Measurements from ENCODE around the gene MOBP. TPM values are rescaled to one million over a fixed set of nuclear protein-coding genes. Genes with fewer than 3 reads are reported as not detected.
"Not testable (repeated sequence)": the region's sequence is repeated elsewhere in the genome, so short reads cannot be mapped to it uniquely, and the experiment has no call there.

The MOBP gene
- total and polyA plus RNA-seq, 2 donors: 0.05 to 0.16 TPM

GRCh38 chr3:39458579-39458978 is 8.9 kb upstream of the MOBP start:
- not testable (repeated sequence) for H3K27me3 ChIP-seq (ENCODE audit: control insufficient read depth in 2 of 2, insufficient read depth in 1 of 2, low read length in 1 of 2); DNase-seq (ENCODE audit: low read depth in 6 of 9, low spot score in 9 of 9); H3K4me1 ChIP-seq (ENCODE audit: control insufficient read depth in 2 of 2, insufficient read depth in 2 of 2, low read length in 2 of 2); H3K9me3 ChIP-seq (ENCODE audit: control insufficient read depth in 2 of 2, insufficient read depth in 1 of 2, low read length in 1 of 2); H3K4me3 ChIP-seq (ENCODE audit: low read length in 2 of 2); H3K27ac ChIP-seq (ENCODE audit: low read depth in 1 of 2, low read length in 1 of 2); H3K36me3 ChIP-seq (ENCODE audit: control insufficient read depth in 2 of 2, insufficient read depth in 2 of 2, low read length in 1 of 2)
- WGBS: 87% methylated on average over 5 of the region's 5 CpGs

DNA sequence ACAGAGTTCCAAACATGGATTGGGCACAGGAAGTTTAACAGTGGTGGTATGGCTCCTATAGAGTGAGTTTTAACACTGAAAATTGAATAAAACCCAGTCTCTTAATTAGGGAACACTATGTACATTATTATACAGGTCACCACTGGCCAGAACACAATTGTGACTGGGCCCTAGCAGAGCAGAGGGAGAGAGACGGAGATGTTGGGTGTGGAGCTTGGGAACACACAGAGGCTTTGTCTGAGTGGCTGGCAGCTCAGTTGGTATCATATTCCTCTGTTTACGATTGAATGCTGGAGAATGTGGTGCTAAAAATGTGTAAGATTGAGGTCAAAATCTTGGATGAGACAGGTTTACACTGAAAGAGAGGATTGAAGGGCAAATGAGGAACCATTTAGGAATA is 6.8 kb upstream of the MOBP start:
- no peak overlapping the region for H3K4me3 ChIP-seq (ENCODE audit: low read length in 2 of 2)
- H3K27ac ChIP-seq (ENCODE audit: low read depth in 1 of 2, low read length in 1 of 2): no peak overlapping the region
- H3K4me1 ChIP-seq (ENCODE audit: control insufficient read depth in 2 of 2, insufficient read depth in 2 of 2, low read length in 2 of 2): no peaks in the 10 kb centered on the region
- no peaks in the 10 kb centered on the region for H3K9me3 ChIP-seq (ENCODE audit: control insufficient read depth in 2 of 2, insufficient read depth in 1 of 2, low read length in 1 of 2)
- no peak for DNase-seq (ENCODE audit: low read depth in 6 of 9, low spot score in 9 of 9)
- no peaks in the 10 kb centered on the region for H3K36me3 ChIP-seq (ENCODE audit: control insufficient read depth in 2 of 2, insufficient read depth in 2 of 2, low read length in 1 of 2)
- WGBS: 96% methylated on average over 2 of the region's 2 CpGs
- no peaks in the 10 kb centered on the region for H3K27me3 ChIP-seq (ENCODE audit: control insufficient read depth in 2 of 2, insufficient read depth in 1 of 2, low read length in 1 of 2)

DNA sequence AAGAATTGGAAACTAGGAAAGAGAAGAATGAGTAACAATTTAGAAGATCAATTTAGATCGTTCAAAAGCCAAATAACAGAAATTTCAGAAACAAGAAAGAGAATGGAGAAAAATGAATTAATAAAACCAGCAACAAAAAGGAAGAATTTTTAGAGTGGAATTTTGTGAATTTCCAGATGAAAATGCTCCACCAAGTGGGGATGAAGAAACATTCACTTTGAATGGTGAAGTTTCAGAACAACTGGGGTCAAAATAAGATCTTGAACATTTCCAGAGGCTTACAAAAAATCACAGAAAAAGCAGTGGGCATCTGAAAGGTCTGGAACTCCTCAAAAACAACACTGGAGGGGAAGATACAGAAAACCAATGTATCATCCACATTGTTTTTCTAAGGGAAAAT is 4.2 kb upstream of the MOBP start:
- Histone ChIP-seq H3K9me3 (ENCODE audit: control insufficient read depth in 2 of 2, insufficient read depth in 1 of 2, low read length in 1 of 2) (no peaks in the 10 kb centered on the region), H3K4me1 (ENCODE audit: control insufficient read depth in 2 of 2, insufficient read depth in 2 of 2, low read length in 2 of 2) (no peaks in the 10 kb centered on the region), H3K36me3 (ENCODE audit: control insufficient read depth in 2 of 2, insufficient read depth in 2 of 2, low read length in 1 of 2) (no peaks in the 10 kb centered on the region), H3K27me3 (ENCODE audit: control insufficient read depth in 2 of 2, insufficient read depth in 1 of 2, low read length in 1 of 2) (no peaks in the 10 kb centered on the region), H3K4me3 (ENCODE audit: low read length in 2 of 2) (no peak overlapping the region), H3K27ac (ENCODE audit: low read depth in 1 of 2, low read length in 1 of 2) (no peak overlapping the region)
- DNase-seq (ENCODE audit: low read depth in 6 of 9, low spot score in 9 of 9): no peak
- 43% methylated on average over 1 of the region's 1 CpG for WGBS

- no peaks in the 10 kb centered on the region for H3K27me3 ChIP-seq (ENCODE audit: control insufficient read depth in 2 of 2, insufficient read depth in 1 of 2, low read length in 1 of 2)
- no peak overlapping the region for H3K27ac ChIP-seq (ENCODE audit: low read depth in 1 of 2, low read length in 1 of 2)
- no peaks in the 10 kb centered on the region for H3K36me3 ChIP-seq (ENCODE audit: control insufficient read depth in 2 of 2, insufficient read depth in 2 of 2, low read length in 1 of 2)
- H3K4me3 ChIP-seq (ENCODE audit: low read length in 2 of 2): no peak overlapping the region
- H3K4me1 ChIP-seq (ENCODE audit: control insufficient read depth in 2 of 2, insufficient read depth in 2 of 2, low read length in 2 of 2): no peaks in the 10 kb centered on the region
- no peak for DNase-seq (ENCODE audit: low read depth in 6 of 9, low spot score in 9 of 9)
- 95% methylated on average over 3 of the region's 3 CpGs for WGBS
- no peaks in the 10 kb centered on the region for H3K9me3 ChIP-seq (ENCODE audit: control insufficient read depth in 2 of 2, insufficient read depth in 1 of 2, low read length in 1 of 2)
Observed at GRCh38 chr3:39466988-39467387, 492 bp upstream of the MOBP start.

DNA sequence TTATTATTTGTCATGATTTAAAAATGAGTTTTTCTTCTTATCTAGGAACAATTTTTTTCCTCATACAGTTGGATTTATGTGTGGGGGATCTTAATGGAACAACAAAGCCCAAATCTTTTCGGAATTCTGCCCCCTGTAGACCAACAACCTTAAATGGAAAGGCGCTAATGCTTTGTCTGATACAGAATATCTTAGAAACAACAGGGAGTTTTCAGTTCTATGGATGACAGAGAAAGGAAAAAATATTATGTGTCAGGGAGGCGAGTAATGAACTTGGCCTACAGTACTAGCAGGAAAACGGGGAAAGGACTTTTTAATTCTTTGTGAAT is 592 bp downstream of the MOBP start:
- H3K9me3 ChIP-seq (ENCODE audit: control insufficient read depth in 2 of 2, insufficient read depth in 1 of 2, low read length in 1 of 2): no peaks in the 10 kb centered on the region
- H3K4me3 ChIP-seq (ENCODE audit: low read length in 2 of 2): no peak overlapping the region
- H3K27me3 ChIP-seq (ENCODE audit: control insufficient read depth in 2 of 2, insufficient read depth in 1 of 2, low read length in 1 of 2): no peaks in the 10 kb centered on the region
- no peak for DNase-seq (ENCODE audit: low read depth in 6 of 9, low spot score in 9 of 9)
- no peaks in the 10 kb centered on the region for H3K4me1 ChIP-seq (ENCODE audit: control insufficient read depth in 2 of 2, insufficient read depth in 2 of 2, low read length in 2 of 2)
- H3K36me3 ChIP-seq (ENCODE audit: control insufficient read depth in 2 of 2, insufficient read depth in 2 of 2, low read length in 1 of 2): no peaks in the 10 kb centered on the region
- 95% methylated on average over 4 of the region's 4 CpGs for WGBS
- H3K27ac ChIP-seq (ENCODE audit: low read depth in 1 of 2, low read length in 1 of 2): no peak overlapping the region

DNA sequence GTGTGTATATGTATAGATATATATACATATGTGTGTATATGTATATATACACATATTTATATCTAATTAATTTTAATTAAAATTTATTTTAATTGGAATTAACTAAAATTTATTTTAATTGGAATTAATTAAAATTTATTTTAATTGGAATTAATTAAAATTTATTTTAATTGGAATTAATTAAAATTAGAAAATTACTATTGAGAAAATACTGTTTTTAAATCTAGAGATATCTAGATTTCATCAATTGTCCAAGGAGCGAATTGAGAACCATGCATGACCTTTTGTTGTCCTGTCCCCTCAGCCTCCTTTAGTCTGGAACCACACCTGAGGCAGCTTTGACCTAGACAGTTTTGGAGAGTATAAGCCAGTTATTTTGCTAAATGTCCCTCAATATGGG is 1.8 kb downstream of the MOBP start:
- WGBS: 98% methylated on average over 1 of the region's 1 CpG
- H3K4me3 ChIP-seq (ENCODE audit: low read length in 2 of 2): no peak overlapping the region
- no peaks in the 10 kb centered on the region for H3K4me1 ChIP-seq (ENCODE audit: control insufficient read depth in 2 of 2, insufficient read depth in 2 of 2, low read length in 2 of 2)
- H3K9me3 ChIP-seq (ENCODE audit: control insufficient read depth in 2 of 2, insufficient read depth in 1 of 2, low read length in 1 of 2): no peaks in the 10 kb centered on the region
- DNase-seq (ENCODE audit: low read depth in 6 of 9, low spot score in 9 of 9): no peak
- H3K27me3 ChIP-seq (ENCODE audit: control insufficient read depth in 2 of 2, insufficient read depth in 1 of 2, low read length in 1 of 2): no peaks in the 10 kb centered on the region
- no peaks in the 10 kb centered on the region for H3K36me3 ChIP-seq (ENCODE audit: control insufficient read depth in 2 of 2, insufficient read depth in 2 of 2, low read length in 1 of 2)
- H3K27ac ChIP-seq (ENCODE audit: low read depth in 1 of 2, low read length in 1 of 2): no peak overlapping the region

DNA sequence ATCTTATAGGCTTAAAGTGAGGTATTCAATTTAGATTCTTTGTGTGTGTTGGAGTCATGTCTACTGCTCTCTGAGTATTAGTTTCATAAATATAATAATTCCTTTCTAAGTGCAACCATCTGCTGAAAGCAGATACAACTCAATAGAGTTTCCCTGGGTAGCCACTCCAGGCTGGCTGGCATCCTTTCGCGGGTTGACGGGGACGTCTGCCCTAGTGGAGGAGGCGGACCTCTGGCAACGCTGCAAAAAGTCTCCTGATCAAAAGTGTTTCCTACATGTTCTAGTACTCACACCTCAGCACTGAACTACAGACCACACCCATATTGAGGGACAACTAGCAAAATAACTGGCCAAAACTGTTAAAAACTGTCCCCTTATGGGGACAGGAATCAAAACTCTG is 2.5 kb downstream of the MOBP start:
- Histone ChIP-seq H3K4me3 (ENCODE audit: low read length in 2 of 2) (no peak overlapping the region), H3K36me3 (ENCODE audit: control insufficient read depth in 2 of 2, insufficient read depth in 2 of 2, low read length in 1 of 2) (no peaks in the 10 kb centered on the region), H3K27ac (ENCODE audit: low read depth in 1 of 2, low read length in 1 of 2) (no peak overlapping the region), H3K9me3 (ENCODE audit: control insufficient read depth in 2 of 2, insufficient read depth in 1 of 2, low read length in 1 of 2) (no peaks in the 10 kb centered on the region), H3K4me1 (ENCODE audit: control insufficient read depth in 2 of 2, insufficient read depth in 2 of 2, low read length in 2 of 2) (no peaks in the 10 kb centered on the region), H3K27me3 (ENCODE audit: control insufficient read depth in 2 of 2, insufficient read depth in 1 of 2, low read length in 1 of 2) (no peaks in the 10 kb centered on the region)
- WGBS: 96% methylated on average over 6 of the region's 6 CpGs
- DNase-seq (ENCODE audit: low read depth in 6 of 9, low spot score in 9 of 9): no peak

- no peaks in the 10 kb centered on the region for H3K36me3 ChIP-seq (ENCODE audit: control insufficient read depth in 2 of 2, insufficient read depth in 2 of 2, low read length in 1 of 2)
- H3K9me3 ChIP-seq (ENCODE audit: control insufficient read depth in 2 of 2, insufficient read depth in 1 of 2, low read length in 1 of 2): no peaks in the 10 kb centered on the region
- WGBS: 98% methylated on average over 5 of the region's 5 CpGs
- no peak overlapping the region for H3K4me3 ChIP-seq (ENCODE audit: low read length in 2 of 2)
- no peak for DNase-seq (ENCODE audit: low read depth in 6 of 9, low spot score in 9 of 9)
- H3K27me3 ChIP-seq (ENCODE audit: control insufficient read depth in 2 of 2, insufficient read depth in 1 of 2, low read length in 1 of 2): no peaks in the 10 kb centered on the region
- H3K27ac ChIP-seq (ENCODE audit: low read depth in 1 of 2, low read length in 1 of 2): no peak overlapping the region
- H3K4me1 ChIP-seq (ENCODE audit: control insufficient read depth in 2 of 2, insufficient read depth in 2 of 2, low read length in 2 of 2): no peaks in the 10 kb centered on the region
Observed at GRCh38 chr3:39471652-39472051, 4.2 kb downstream of the MOBP start.

DNA sequence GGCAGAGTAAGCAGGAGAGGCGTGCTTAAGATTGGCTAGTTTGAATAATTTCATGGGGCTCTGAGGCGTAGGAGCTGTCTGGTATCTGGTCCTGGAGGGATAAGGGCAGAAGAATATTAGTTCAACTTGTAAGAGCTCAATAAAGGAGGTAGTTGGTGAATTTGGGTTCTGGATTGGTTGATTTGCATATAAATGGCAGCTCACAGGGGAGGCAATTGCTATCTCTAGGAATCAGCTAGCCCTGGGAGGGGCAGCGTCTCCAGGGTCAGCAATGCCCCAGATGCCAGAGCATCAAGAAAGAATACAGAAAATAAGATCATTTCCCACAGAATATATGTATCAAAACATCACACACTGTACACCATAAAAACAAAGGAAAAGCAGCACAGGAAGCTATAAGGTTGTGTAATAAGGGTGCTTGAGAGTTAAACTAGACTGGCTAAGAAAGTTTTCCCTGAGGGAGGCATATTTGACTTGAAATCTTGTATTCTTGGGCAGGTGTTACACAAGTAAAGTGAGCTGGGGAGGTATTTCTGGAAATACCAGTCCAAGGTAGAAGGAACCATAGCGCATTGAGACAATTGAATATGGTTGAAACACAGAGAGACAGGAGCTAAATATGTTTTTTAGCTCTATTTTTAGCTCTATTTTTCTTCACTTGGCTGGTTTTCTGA is 6.1 kb downstream of the MOBP start:
- Histone ChIP-seq H3K36me3 (ENCODE audit: control insufficient read depth in 2 of 2, insufficient read depth in 2 of 2, low read length in 1 of 2) (no peaks in the 10 kb centered on the region), H3K27me3 (ENCODE audit: control insufficient read depth in 2 of 2, insufficient read depth in 1 of 2, low read length in 1 of 2) (no peaks in the 10 kb centered on the region), H3K4me1 (ENCODE audit: control insufficient read depth in 2 of 2, insufficient read depth in 2 of 2, low read length in 2 of 2) (no peaks in the 10 kb centered on the region), H3K9me3 (ENCODE audit: control insufficient read depth in 2 of 2, insufficient read depth in 1 of 2, low read length in 1 of 2) (no peaks in the 10 kb centered on the region), H3K27ac (ENCODE audit: low read depth in 1 of 2, low read length in 1 of 2) (no peak overlapping the region), H3K4me3 (ENCODE audit: low read length in 2 of 2) (no peak overlapping the region)
- DNase-seq (ENCODE audit: low read depth in 6 of 9, low spot score in 9 of 9): no peak
- 94% methylated on average over 4 of the region's 4 CpGs for WGBS

GRCh38 chr3:39474126-39474515 is 6.6 kb downstream of the MOBP start:
- Histone ChIP-seq H3K27me3 (ENCODE audit: control insufficient read depth in 2 of 2, insufficient read depth in 1 of 2, low read length in 1 of 2) (no peaks in the 10 kb centered on the region), H3K27ac (ENCODE audit: low read depth in 1 of 2, low read length in 1 of 2) (no peak overlapping the region), H3K36me3 (ENCODE audit: control insufficient read depth in 2 of 2, insufficient read depth in 2 of 2, low read length in 1 of 2) (no peaks in the 10 kb centered on the region), H3K4me3 (ENCODE audit: low read length in 2 of 2) (no peak overlapping the region), H3K9me3 (ENCODE audit: control insufficient read depth in 2 of 2, insufficient read depth in 1 of 2, low read length in 1 of 2) (no peaks in the 10 kb centered on the region), H3K4me1 (ENCODE audit: control insufficient read depth in 2 of 2, insufficient read depth in 2 of 2, low read length in 2 of 2) (no peaks in the 10 kb centered on the region)
- DNase-seq (ENCODE audit: low read depth in 6 of 9, low spot score in 9 of 9): no peak
- WGBS: 95% methylated on average over 4 of the region's 4 CpGs

Measured in thymus (tissue), 11 donors.